UCSD-AML1 (cell line): Measurements from ENCODE around the gene DNAJC1.

Source experiments
- DNase-seq: peaks from one replicate; lab custom pipeline; 2025; ENCODE audit not compliant: unreplicated experiment; lab: John Stamatoyannopoulos, UW

Gene DNAJC1

DNA sequence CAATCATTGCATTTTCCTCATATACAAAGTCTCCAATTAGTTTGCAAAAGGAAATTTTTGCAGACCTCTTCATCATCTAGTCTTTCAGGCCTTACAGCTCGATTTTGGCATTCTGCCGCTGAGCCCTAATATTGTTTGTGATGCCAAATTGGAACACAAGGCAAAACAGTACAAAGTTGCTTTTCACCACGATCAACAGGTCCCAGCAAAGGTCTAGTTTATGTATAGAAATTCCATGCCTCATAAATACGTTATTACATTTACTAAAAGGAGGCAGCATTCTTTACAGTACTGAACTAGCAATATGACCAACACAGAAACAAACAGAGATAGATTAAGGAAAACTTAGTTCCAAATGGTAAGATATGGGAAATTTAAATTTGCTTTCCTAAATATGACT lies 7.0 kb upstream of the DNAJC1 start:
- DNase-seq: no peak

DNA sequence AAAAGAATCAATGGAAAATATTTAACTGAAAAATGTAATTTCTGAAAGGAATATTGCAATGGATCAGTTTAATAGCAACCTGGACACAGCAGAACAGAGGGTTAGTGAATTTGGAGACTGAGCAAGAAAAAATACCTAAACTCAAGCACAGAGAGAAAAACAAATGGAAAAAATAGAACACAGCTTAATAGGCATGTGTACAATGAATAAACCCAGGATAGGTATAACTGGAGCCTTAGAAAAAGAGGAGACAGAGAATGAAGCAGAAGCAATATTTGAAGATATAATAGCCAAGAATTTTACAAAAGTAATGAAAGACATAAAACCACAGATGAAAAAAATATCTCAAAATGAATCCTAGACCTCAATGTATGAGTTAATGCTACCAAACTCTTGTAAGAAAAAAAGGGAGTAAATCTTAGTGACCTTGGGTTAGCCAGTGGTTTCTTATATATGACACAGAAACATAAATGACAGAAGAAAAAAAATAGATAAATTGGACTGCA lies 2.9 kb upstream of the DNAJC1 start:
- DNase-seq: no peak

DNA sequence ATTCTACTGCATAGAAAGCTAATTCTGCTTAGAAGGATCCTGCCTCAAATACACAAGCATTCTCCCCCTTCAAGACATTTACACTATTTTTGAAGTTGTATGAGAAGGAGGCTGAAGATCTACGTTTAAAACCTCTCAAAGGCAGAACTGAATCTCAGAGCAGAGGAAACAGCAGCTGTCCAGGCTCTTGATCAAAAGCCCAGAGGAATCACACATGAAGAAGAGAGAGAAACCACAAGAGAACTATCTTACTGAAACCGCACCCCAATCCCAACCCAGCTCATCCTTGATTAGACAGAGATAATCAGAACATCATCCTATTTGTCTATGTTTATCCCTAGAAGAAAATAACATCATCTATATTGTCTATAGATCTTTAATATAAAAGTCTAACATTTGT lies 2.2 kb upstream of the DNAJC1 start:
- no peak for DNase-seq

DNA sequence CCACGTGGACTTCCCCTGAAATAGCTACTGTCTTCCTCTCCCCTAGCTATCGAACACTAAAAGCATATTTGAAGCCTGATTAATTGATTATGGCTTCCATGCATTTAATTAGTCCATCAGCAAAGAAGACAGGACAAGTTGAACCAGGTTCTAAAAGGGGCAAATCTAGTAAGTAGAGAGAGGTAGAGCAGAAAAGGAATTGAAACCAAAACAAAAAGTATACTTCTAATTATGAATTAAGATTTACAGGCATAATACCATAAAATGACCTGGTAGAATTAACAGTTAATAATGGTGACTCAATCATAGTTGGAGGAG lies 393 bp upstream of the DNAJC1 start:
- DNase-seq: no peak

DNA sequence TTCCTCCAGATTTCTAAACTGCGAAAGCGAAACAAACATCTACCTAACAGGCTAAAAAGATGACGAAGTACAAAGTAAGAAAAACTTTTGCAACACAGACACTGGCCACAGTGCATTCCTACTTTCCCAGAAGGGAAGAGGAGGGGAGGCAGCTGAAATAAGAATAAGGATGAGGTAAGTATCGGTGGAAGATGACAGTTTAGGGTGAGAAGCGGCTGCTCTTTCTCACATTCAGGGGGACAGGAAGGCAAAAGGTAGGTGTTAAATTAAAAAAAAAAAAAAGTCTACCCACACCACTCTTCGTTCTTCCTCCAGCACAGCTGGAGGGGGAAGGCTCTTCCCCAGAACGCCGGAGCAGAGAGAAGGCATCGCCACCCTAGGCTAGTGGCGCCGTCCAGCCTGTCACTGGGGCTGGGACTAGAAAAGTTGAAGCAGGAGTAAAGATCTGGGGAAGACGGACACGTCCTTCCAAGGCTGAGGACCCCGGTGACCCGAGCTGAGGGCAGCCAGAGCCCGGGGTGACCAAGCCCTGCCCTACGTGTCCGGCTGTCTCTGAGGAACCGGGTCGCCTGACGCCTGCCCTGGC lies 846 bp downstream of the DNAJC1 start:
- DNase-seq: no peak

DNA sequence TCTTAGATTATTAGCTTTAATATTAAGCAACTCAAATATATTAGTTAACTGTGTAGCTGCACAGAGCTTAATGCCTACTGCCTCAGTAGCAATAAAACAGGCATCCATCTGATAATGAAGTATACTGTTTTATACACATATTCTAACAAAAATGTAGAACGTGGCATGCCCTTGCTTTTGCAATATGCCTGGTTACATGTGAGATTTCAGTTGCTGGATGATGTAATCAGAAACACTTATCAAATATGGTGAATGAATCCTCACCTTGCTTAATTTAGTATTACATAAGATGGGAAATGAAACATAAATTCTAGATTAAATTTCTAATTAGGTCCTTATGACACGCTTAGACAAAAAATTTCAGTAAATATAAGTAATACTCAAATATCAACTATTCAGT lies 8.0 kb downstream of the DNAJC1 start:
- DNase-seq: no peak

DNA sequence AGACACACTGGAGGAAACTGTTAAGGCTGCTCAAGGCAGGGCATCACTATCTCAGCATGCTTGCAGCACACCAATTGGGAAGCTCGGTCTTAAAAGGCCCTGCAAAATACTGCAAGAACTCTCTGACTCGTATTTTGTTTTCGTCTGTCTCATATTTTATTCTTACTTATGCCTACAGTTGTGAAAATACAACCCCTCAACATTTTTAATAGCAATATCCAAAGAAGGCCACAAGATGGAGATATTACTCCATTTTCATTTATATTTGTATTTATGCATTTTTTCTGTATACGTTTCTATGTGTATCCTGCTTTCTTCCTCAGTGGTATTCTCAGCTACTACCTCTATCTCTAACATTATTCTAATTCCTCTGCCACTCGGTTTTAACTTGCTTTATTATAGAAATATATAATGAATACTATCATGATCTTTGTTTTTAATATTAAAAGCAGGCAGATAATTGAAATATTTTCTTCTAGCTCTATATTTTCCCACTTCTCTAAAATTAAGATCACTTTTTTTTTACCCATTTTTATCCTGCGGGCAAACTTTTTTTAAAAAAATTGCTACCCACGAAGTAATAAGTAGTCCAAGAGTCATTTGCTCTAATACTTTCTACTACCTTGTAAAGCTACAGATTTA lies 10.0 kb downstream of the DNAJC1 start:
- DNase-seq: no peak

DNA sequence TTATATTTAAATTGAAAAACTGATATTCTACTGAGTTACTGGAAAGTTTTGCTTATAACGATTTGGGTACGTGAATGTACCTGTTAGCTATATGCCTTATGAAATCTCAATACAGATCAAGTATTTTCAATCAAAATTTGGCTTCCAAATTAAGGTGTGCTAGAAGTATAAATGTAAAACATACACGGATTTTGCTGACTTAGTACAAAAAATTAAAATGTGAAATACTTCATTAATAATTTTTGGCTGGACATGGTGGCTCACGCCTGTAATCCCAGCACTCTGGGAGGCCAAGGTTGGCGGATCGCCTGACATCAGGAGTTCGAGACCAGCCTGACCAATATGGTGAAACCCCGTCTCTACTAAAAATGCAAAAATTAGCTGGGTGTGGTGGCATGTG lies 11.7 kb downstream of the DNAJC1 start:
- no peak for DNase-seq

DNA sequence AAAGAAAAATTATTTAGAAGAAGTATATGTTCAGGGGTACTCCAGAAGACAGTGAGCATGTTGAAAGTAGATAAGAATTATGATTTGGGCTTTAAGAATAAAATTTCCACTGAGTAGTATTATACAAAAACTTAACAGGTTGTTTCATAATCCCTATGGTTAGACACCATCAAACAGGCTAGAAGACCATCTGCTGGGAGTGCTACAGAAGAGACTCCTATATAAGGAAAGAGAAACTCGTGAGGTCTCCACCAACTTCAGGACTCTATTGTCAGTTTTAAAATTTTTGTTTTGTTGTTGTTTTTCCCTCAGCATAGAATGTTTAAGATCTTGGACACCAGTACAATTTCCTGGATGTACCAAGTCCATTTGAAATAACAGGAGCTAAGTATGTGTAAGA lies 13.1 kb downstream of the DNAJC1 start:
- no peak for DNase-seq

DNA sequence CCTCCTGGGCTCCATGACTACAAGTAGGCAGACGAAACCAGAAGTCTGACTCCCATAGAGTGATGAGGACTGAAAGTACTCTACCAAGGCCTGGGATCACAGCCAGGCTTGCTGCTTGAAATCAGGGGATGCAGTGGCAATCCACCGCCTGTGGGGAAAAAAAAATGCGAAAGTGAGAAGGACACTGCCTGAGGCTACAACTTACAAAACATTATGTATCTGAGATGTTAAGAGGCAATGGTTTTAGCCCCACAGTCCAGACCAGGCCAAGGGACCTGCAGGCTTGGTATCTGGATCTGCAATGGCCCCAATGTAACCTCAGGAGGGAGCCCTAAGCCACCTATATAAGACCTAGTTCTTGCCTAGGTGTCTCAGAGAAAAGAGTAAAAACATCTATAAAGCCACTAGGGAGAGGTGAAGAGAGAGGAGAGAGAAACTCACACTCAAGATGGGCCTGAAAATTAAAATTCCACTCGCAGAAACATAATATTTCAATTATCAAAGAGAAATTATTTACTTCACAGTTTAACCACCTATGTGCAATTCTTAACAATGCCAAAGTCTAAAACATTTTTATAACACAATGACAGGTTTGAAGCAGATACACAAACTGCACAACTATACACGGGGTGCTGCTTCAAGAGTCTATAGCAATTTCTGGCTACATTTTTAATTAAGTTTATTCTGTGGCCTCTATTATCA lies 13.9 kb downstream of the DNAJC1 start:
- DNase-seq: peak; percentile 26

DNA sequence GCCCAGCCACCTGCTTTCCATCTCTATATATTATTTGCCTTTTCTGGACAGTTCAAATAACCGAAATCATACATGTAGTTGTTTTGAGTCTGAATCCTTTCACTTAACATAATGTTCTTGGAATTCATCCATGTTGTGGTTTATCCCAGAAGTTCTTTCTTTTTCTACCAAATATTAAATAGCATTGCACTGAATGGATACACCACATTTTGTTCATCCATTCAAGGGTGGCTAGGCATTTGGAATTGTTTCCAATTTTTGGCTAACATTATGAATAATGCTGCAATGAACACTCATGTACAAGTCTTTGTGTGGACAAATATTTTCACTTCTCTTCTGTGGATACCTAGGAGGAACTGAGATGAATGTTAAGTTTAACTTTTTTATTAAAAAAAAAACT lies 18.0 kb downstream of the DNAJC1 start:
- no peak for DNase-seq

DNA sequence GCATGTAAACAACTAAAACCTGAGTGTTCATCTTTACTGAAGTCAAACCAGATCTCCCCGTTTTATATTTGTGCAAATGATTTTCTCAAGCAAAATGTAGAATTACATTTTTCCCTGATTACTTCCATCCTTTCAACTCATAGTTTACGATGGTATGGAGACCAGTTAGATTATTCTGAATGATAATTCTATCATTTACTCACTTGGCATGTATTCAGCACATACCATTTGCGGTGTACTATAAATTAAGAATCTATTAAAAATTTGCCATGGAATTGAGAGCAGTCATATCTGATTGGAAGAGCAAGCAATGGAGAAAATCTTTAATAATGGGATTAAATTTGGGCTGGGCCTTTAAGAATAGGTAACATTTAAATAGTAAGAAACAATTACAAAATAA lies 22.4 kb downstream of the DNAJC1 start:
- DNase-seq: no peak

DNA sequence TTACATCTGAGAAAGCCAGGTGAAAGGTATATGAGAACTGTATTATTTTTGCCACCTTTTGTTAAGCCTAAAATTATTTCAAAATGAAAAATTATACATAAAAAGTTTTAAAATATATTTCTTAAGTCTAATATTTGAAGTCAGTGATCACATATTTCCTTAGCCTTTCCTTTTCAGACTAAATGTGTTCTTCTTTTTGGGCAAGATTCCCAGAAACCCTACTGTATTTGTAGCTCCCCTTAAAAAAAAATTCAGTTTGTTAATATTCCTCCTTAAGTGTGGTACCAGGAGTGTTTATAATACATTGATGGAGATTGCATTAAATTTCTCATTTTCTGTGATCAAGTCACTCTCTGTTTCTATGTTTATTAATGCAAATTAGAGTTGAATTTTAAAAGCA lies 22.8 kb downstream of the DNAJC1 start:
- DNase-seq: no peak

DNA sequence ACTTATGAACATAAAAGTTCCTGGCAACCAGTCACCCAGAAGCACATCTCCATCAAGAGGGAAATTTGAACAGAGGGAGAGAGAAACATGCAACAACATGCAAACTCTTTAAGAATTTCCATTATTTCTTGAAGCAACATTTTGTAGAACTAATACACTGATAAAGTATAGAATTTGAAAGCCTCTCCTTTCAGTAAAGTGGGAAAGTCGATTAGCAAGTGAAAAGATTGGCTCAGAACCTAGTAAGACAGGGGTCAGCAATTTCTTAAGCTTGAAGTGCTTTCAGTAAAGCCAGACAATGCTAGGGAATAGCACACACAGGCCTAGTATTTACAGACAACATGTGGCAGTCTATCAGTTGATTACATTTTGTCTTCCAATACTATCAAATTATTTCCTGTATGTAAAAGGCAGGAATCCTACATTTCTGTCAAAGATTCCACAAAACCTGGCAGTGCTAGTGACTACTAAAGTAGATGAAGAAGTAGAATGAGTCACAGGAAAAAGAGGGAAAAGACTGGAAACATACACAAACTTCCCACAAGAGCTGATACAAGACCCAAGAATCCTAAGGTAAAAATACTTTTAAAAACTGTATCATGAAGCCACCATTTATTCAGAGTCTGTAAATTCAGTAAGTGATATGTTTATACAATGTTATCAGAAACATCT lies 25.2 kb downstream of the DNAJC1 start:
- no peak for DNase-seq

DNA sequence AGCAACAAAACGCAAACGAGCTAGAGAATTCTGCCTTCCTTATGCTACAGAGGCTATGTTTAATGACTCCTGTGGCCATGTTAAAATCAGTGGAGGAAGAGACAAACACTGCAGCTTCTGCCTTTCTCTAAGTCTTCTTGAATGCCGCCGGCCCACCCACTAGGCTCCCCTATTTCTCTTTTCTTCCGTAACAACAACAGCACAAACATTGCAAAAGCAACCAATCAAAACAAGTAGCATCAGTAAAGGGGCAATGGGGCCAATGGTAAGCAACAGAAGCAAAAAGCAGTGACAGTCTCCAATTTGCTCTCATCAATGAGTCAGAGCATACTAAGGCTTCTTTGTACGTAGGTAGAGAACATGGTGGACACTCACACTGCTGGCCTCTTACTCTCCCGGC lies 26.8 kb downstream of the DNAJC1 start:
- DNase-seq: no peak

DNA sequence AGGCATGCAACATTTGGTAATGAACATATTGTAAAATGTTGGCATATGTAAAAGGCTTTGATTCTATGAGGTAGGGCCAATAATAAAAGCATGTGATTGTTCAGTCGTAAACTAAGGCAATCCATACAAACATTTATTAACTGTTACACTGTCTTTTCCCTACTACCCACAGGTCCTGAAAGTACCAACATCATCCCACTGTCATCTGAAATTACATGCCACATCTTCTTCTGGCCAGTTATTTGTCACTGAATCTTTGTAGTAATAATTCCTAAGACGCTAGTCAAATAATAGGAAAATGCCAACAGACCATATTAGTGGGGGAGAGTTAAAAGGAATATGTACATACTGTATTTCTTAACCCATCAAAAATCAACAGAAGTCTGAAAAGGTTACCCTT lies 27.2 kb downstream of the DNAJC1 start:
- no peak for DNase-seq

DNA sequence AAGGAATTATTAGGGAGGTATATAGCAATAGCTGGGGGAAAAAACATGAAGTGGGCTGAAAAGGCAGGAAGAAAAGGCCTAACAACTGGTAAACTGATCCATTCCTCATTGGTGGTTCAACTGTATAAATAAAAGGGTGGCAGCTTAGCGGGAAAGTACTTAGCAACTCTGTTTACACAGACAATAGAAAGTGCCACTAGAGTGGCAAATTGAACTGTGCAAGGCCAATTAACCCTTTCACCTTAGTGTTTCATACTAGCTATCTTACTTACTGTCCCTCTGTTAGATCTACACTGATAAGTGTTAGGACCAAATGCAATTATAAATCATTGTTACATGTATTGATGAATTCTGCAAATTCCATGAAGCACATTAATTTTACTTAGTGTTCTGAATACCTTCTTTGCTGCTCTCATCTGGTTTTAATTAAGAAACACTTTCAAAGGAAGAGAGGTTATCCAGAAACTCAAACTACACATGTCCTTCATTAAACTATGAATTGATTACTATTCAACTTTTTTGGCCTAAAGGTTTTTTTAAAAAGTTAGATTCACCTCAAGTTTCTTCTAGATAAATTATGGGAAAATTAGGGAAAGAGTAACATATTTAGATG lies 28.0 kb downstream of the DNAJC1 start:
- DNase-seq: no peak

DNA sequence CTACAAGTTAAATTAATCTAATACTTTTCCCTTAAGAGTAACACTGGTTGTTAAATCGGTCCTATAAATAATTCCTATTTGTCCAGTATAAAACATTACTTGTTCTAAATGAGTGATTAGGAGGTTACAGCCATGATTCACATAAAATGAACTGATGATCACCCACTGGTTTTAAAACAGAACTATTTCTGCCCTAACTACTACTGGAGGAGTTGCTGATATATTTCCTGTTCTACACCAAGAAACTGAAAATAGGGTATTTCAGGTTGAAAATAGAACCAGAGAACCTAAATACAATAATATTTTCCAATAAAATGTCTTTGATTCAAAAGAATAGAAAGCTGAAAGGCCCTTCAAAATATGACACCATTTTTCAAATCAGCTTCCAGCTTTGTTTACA lies 30.9 kb downstream of the DNAJC1 start:
- no peak for DNase-seq

DNA sequence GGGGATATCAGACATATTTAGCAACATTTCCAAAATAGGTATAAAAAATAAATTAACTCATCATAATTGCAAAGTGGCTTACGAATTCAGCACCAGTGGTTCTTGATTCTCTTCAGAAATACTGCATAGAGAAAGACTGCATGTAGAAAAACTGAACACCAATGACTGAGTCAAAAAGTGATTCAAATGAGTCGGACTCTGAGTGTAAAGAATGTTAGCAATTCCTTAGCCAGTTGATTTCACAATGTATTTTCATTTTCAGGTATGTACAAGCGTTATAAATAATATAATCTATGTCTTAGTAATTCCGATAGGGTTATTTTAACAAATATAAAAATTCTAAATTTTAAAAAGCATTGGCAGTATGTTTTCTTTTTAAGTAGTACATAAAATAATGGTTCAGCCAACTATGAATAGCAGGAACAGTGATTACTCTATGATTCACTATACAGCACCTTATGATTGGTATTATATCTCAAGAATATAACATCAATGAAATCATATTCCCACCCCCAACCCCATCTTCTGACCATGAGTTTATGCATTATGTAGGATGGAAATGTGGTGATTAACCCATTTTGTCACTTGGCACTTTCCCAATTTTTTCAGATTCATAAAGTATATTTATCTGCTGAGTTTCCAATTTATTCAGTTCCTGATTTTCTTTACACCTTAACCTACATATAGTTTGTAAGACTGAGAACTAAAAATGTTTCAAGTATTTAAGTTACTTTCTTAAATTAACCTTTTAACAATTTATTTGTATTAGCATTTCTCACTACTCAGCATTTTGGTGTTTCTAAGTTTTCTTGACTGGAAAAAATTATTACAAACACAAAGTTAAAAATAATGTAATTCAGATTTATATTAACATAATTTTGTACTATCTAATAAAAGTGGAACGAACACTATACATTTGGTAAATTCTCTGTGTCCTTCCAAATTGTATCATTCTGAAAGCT lies 33.9 kb downstream of the DNAJC1 start:
- DNase-seq: no peak

DNA sequence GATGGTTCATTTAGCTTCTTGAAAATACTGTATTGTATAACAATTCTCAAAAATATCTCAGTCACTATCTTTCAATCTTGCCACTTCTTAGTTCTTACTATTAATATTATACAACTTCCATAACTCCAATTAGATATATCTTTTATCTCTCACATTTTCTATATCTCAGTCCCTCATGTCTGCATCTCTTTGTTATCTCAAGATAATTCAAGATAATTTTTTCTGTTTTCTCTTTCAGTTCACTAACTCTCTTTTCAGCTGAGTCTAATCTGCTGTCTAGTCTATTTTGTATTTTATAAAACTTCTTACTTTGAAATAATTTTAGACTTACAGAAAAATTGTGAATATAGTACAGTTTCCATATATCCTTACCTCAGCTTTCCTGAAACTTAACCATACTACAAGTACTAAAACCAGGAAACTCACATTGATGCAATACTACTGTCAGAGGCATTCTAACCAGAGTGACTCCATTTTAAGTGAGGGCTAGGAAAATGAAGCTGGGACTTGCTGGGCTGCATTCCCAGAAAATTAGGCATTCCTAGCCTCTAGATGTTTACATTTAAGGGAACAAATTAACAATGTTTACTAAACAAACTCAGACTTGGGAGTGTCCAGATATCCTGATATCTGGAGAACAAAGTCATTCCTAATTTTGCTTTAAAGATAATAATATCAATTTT lies 38.4 kb downstream of the DNAJC1 start:
- no peak for DNase-seq
